Breast epithelium (tissue), 4 donors: Measurements from ENCODE around the gene LUC7L. TPM values are rescaled to one million over a fixed set of nuclear protein-coding genes. Genes with fewer than 3 reads are reported as not detected.

Source experiments
- DNase-seq, 2 donors: peaks; one replicate each; pipeline ENCODE4 v3.0.0-alpha.2; 2019; ENCODE audit warnings: low spot score in 2 of 2
- H3K27ac ChIP-seq, 2 donors: fragments of 200-600 bp; sonication (generic) in 1 of 2; one replicate each; pipeline ENCODE4 v1.5.1; 2016 to 2019; ENCODE audit warnings: mild to moderate bottlenecking in 1 of 2
- H3K27me3 ChIP-seq, 2 donors: fragments of 200-600 bp; sonication (generic) in 1 of 2; one replicate each; pipeline versions ENCODE4 v1.5.1 to v1.6.0; 2017 to 2019; ENCODE audit warnings: control low read depth in 1 of 2, mild to moderate bottlenecking in 1 of 2
- H3K36me3 ChIP-seq: fragments of 200-600 bp; one replicate; pipeline ENCODE4 v1.5.1; 2019
- H3K4me1 ChIP-seq, 2 donors: fragments of 200-600 bp; sonication (generic); one replicate each; pipeline ENCODE4 v1.5.1; 2016 to 2019; ENCODE audit warnings: control low read depth in 1 of 2
- H3K4me3 ChIP-seq, 3 donors: fragments of 200-600 bp; sonication (generic); 1 replicate in 2 of 3; 2 replicates in 1 of 3; pipeline ENCODE4 v1.5.1; 2016 to 2019; ENCODE audit warnings: mild to moderate bottlenecking in 3 of 3, moderate library complexity in 2 of 3
- H3K9me3 ChIP-seq, 2 donors: fragments of 200-600 bp; sonication (generic) in 1 of 2; one replicate each; pipeline ENCODE4 v1.5.1; 2016 to 2019; ENCODE audit warnings: control low read depth in 1 of 2
- CTCF ChIP-seq, 3 donors: fragments of 450-650 bp; IDR thresholded peaks; one replicate each; pipeline ENCODE4 v1.5.1; 2016 to 2017; ENCODE audit warnings: antibody characterized with exemption in 3 of 3, mild to moderate bottlenecking in 3 of 3, moderate library complexity in 3 of 3
- POLR2A ChIP-seq: fragments of 450-650 bp; IDR thresholded peaks from one replicate; pipeline ENCODE4 v1.6.1; 2016; ENCODE audit warnings: antibody characterized with exemption, mild to moderate bottlenecking, moderate library complexity
- POLR2AphosphoS5 ChIP-seq, 3 donors: sonication (generic); formaldehyde crosslinking; IDR thresholded peaks; one replicate each; pipeline ENCODE4 v1.6.1; 2017; ENCODE audit warnings: antibody characterized with exemption in 3 of 3
- intact Hi-C: fragments of 100-400 bp; cut with DNase I; formaldehyde crosslinking; loops from one replicate; pipeline ENCODE4 v1.15.1; 2023; ENCODE audit warnings: low total_unique reads
- total RNA-seq, 3 donors: library from RNA; depleted of rRNA; stranded (reverse); fragments of >200 nt; gene quantifications; one replicate each; pipeline ENCODE4 v1.1.0, GENCODE V29; 2016

The LUC7L gene
- total RNA-seq, 3 donors from 2014 or later: 60.6 to 135 (median 107) TPM

- TF ChIP-seq CTCF (IDR thresholded peaks at IDR 0.05): no peak
- TF ChIP-seq POLR2A: no peak
- TF ChIP-seq POLR2AphosphoS5 (IDR thresholded peaks at IDR 0.05): no peak
- H3K27me3 ChIP-seq: no peaks in the 10 kb centered on the region
- peak overlapping the region; percentile 5 to 17 for H3K27ac ChIP-seq
- H3K4me1 ChIP-seq: no peaks in the 10 kb centered on the region
- no peaks in the 10 kb centered on the region for H3K36me3 ChIP-seq
- H3K4me3 ChIP-seq: no peak overlapping the region
- intact Hi-C loops: no loop called here
- no peak for DNase-seq
- no peaks in the 10 kb centered on the region for H3K9me3 ChIP-seq
Measured at GRCh38 chr16:143456-143855, 85.8 kb downstream of the LUC7L start.

- no peaks in the 10 kb centered on the region for H3K36me3 ChIP-seq
- TF ChIP-seq POLR2AphosphoS5 (IDR thresholded peaks at IDR 0.05) (no peak), CTCF (IDR thresholded peaks at IDR 0.05) (no peak), POLR2A (no peak)
- peak overlapping the region in 1 of 2 donors; percentile 5 for H3K27ac ChIP-seq
- H3K9me3 ChIP-seq: no peaks in the 10 kb centered on the region
- no peaks in the 10 kb centered on the region for H3K27me3 ChIP-seq
- intact Hi-C loops: no loop called here
- DNase-seq: no peak
- no peaks in the 10 kb centered on the region for H3K4me1 ChIP-seq
- H3K4me3 ChIP-seq: no peak overlapping the region
Measured at GRCh38 chr16:143047-143446, 86.2 kb downstream of the LUC7L start.

- no peak for DNase-seq
- TF ChIP-seq POLR2AphosphoS5 (IDR thresholded peaks at IDR 0.05) (no peak), CTCF (IDR thresholded peaks at IDR 0.05) (no peak), POLR2A (no peak)
- Histone ChIP-seq H3K4me1 (no peaks in the 10 kb centered on the region), H3K4me3 (no peak overlapping the region), H3K9me3 (no peaks in the 10 kb centered on the region), H3K27ac (no peak overlapping the region), H3K36me3 (no peaks in the 10 kb centered on the region), H3K27me3 (no peaks in the 10 kb centered on the region)
- intact Hi-C loops: no loop called here
Measured at GRCh38 chr16:142405-142967, 86.8 kb downstream of the LUC7L start.

GRCh38 chr16:140175-140857 is 88.9 kb downstream of the LUC7L start:
- Histone ChIP-seq H3K27me3 (no peaks in the 10 kb centered on the region), H3K36me3 (no peaks in the 10 kb centered on the region), H3K4me1 (no peaks in the 10 kb centered on the region), H3K4me3 (no peak overlapping the region), H3K9me3 (no peaks in the 10 kb centered on the region), H3K27ac (no peak overlapping the region)
- DNase-seq: no peak
- intact Hi-C loops: no loop called here
- no peak for TF ChIP-seq CTCF (IDR thresholded peaks at IDR 0.05)
- TF ChIP-seq POLR2AphosphoS5 (IDR thresholded peaks at IDR 0.05): no peak
- no peak for TF ChIP-seq POLR2A

Other genes with a start within 250 kb of the LUC7L start
- gene POLR3K, start 175.8 kb downstream of the LUC7L start, total RNA-seq: 1 to 10 TPM; 3.8 to 6.9 (median 6.6) TPM
- gene SNRNP25, start 175.6 kb downstream of the LUC7L start, total RNA-seq: 10 to 100 TPM; 17.4 to 23.9 (median 17.9) TPM
- 10 to 100 TPM; 29.0 to 43.3 (median 42.6) TPM for gene RHBDF1, start 156.8 kb downstream of the LUC7L start, total RNA-seq
- gene MPG, start 151.2 kb downstream of the LUC7L start, total RNA-seq: 100 to 1,000 TPM in 1 of 3 donors, 10 to 100 TPM in 2; 86.9 to 112 (median 89.1) TPM
- gene NPRL3, start 90.8 kb downstream of the LUC7L start, total RNA-seq: 10 to 100 TPM; 14.2 to 23.4 (median 22.3) TPM
- gene HBZ, start 76.8 kb downstream of the LUC7L start, total RNA-seq: not detected
- gene HBM, start 63.5 kb downstream of the LUC7L start, total RNA-seq: 1 to 10 TPM in 1 of 3 donors, not detected in 2; 1.3 TPM
- gene HBA2, start 56.6 kb downstream of the LUC7L start, total RNA-seq: 10 to 100 TPM; 46.4 to 83.6 (median 52.2) TPM
- gene HBA1, start 52.8 kb downstream of the LUC7L start, total RNA-seq: 10 to 100 TPM in 2 of 3 donors, 1 to 10 TPM in 1; 5.6 to 15.2 (median 10.4) TPM
- gene HBQ1, start 49.0 kb downstream of the LUC7L start, total RNA-seq: not detected
- 10 to 100 TPM; 40.6 to 69.3 (median 44.1) TPM for gene FAM234A, start 5.4 kb upstream of the LUC7L start, total RNA-seq
- 1 to 10 TPM; 3.1 to 7.5 (median 5.9) TPM for gene RGS11, start 46.5 kb upstream of the LUC7L start, total RNA-seq
- gene ARHGDIG, start 51.1 kb upstream of the LUC7L start, total RNA-seq: 1 to 10 TPM in 2 of 3 donors, under 1 TPM in 1; 0.80 to 2.3 (median 1.6) TPM
- gene PDIA2, start 53.7 kb upstream of the LUC7L start, total RNA-seq: not detected
- gene AXIN1, start 123.3 kb upstream of the LUC7L start, total RNA-seq: 10 to 100 TPM; 16.5 to 22.6 (median 22.4) TPM
- 10 to 100 TPM; 67.0 to 78.7 (median 69.0) TPM for gene MRPL28, start 141.1 kb upstream of the LUC7L start, total RNA-seq
- gene PGAP6, start 152.5 kb upstream of the LUC7L start, total RNA-seq: 10 to 100 TPM; 24.5 to 49.5 (median 36.7) TPM
- 100 to 1,000 TPM in 1 of 3 donors, 10 to 100 TPM in 2; 46.5 to 118 (median 78.0) TPM for gene NME4, start 167.8 kb upstream of the LUC7L start, total RNA-seq
- 10 to 100 TPM; 19.4 to 30.5 (median 28.7) TPM for gene DECR2, start 172.4 kb upstream of the LUC7L start, total RNA-seq
- 10 to 100 TPM; 22.0 to 44.6 (median 24.5) TPM for gene RAB11FIP3, start 196.2 kb upstream of the LUC7L start, total RNA-seq